Stimulated activated naive CD4-positive, alpha-beta T cell treated with Interleukin-2 at 50 U/mL for 16 hours (primary cell): ENCODE measurements around the gene MAP3K4.
A peak's percentile ranks its signal among the peaks of the same experiment; 100 is the strongest.

Experiments
- DNase-seq: peaks from one replicate; lab custom pipeline; 2025; lab: John Stamatoyannopoulos, UW

The MAP3K4 gene

DNA sequence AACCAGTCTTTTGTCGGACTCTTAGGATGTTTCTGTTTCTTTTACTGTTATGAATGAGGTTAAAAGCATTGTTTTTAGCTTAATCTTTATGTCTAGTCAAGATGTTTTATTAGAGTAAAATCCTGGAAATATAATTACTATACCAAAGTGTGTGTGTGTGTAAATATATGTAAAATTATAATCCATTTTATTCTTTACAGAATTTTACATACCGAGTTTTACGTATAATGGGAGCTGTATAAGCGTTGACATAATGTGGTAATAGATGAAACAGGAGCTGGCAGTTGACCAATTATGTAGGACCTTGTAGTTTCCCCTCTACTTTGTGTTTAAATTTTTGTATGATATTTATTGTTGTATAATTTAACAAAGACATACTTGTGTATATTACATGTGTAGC lies 16.7 kb downstream of the MAP3K4 start:
- DNase-seq: no peak

- DNase-seq: no peak
These were observed 18.4 kb downstream of the MAP3K4 start for GRCh38 chr6:161009991-161010390.

- DNase-seq: no peak
These were observed 18.8 kb downstream of the MAP3K4 start for GRCh38 chr6:161010418-161010817.

DNA sequence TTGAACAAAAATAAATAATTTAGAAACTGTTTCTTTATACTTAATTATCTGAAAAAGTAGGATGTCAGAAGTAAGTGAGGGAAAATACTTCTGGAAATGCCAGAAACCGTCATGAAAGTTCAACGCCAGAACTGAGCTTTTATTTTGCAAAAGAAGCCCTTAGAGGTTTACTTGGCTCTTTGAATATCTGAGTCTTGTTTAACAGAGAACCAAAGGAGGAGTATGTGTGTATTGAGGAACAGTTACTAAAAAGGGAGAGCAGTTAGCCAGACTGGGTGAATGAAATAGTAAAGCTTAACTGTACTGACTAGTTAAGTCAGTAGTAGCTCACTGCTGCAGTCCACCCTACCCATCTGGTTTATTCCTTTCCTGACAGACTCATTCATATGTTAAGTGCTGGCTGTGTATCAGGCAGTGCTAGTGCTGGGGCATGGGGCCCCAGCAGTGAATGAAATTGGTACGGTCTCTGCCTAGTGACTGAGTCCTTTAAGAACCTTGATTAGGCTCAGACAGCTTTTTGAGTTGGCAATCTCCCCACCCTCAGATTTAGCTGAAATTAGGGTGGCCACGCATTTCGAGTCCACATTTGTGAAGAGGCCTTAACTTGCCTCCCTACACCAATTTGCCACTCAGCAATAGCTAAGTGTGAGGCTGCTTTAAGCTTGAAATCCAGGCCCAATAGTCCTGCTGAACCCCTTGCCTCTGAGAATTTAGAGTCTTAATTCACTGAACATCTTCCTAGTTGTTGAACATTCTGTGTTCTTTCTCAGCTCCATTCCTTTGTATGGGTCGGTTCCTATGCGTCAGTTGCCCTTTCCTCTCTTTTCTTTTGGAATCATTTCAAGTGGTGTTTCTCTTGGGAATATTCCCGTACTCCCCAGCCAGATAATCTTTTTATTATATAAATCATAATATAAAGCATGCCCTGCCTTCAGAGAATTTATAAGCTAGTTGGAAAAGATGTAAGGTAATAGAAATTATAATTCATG lies 20.2 kb downstream of the MAP3K4 start:
- no peak for DNase-seq

GRCh38 chr6:161013695-161014094 lies 22.1 kb downstream of the MAP3K4 start:
- DNase-seq: no peak

DNA sequence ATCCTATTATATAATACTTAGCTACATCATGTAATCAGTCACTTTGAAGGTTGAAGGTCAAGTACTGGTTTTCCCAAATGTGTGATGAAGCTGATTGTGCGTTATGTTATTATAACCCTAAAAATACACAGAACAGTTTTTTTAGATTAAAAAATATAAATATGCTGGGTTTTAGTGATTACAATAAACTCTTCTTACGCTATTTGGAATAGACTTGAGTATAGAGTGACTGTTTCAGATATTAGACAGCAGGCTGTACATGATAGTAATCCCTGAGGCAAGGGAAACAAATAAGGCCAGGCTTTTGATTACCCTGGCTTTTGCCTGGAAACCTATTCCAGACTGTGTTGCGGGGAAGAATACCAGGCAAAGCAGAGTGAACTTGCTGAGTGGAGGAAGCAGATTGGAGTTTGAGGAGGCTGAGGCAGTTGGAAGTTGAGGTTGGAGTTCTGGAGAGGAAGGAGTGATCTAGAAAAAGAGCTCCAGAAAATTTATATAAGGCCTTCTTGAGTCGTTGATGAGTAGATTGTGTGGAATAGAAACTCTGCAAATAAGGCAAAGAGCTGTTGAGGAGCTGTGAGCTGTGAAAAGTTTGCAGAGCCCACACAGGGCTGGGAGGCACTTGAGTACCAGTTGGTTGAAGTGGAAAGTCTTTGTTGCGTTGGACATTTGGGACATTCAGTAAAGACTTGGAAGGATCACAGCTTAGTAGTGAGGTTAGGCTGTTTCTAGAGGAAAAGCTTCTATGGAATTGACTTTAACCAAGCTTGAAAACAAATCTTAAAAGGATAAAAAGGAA lies 26.4 kb downstream of the MAP3K4 start:
- no peak for DNase-seq

DNA sequence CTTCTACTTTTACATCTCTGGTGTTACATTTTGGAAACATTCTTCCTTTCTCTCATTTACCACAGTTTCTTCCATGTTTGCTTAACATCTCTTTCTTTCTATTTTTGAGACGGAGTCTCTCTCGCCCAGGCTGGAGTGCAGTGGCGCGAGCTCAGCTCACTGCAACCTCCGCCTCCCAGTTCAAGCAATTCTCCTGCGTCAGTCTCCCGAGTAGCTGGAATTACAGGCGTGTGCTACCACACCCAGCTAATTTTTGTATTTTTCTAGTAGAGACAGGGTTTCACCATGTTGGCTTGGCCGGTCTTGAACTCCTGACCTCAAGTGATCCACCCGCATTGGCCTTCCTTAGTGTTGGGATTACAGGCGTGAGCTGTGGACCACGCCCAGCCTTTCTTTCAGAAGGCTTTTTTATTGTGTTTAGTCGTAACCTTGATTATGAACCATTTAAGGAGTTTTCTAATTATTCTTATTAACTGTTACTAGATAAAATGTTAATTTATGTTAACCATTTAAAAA lies 27.8 kb downstream of the MAP3K4 start:
- no peak for DNase-seq

DNA sequence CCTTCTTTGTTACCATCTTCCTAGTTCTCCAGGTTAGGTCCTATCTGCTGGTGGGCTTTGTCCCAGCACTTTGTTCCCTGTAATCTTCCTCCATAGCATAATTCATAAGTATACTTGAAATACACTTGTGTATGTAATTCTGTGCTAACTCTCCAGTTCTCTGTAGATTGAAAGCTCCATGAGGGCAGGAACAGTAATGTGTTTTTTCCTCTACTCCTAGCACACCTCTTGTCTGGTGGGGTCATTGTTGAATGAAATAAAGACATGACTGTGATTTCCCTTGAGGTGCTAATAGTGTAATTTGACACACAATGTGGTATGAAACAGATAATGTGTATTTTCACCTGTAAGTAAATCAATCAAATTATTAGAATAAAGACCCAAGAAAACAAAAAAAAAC lies 30.0 kb downstream of the MAP3K4 start:
- no peak for DNase-seq

GRCh38 chr6:161021998-161022743 lies 30.6 kb downstream of the MAP3K4 start:
- no peak for DNase-seq

- no peak for DNase-seq
These were observed 31.7 kb downstream of the MAP3K4 start for GRCh38 chr6:161023316-161023715.

DNA sequence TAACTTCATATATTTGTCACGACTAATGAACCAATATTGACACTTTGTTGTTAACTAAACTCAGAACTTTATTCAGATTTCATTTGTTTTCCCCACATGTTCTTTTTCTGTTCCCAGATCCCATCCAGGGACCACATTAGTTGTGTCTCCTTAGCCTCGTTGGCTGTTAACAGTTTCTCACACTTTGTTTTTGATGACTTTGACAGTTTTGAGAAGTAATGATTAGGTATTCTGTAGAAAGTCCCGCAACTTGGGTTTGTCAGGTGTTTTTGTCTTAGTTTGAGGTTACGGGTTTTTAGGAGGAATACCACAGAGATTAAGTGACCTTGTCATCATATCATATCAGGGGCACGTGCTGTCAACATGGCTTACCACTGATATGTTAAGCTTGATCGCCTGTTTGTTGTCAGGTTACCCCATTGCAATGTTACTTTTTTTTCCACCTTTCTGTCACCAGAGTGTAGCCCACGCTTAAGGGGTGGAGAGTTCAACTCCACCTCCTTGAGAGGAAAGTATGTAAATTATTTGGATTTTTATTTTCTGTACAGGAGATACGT lies 32.9 kb downstream of the MAP3K4 start:
- DNase-seq: no peak

GRCh38 chr6:161027385-161027784 lies 35.8 kb downstream of the MAP3K4 start:
- DNase-seq: no peak

DNA sequence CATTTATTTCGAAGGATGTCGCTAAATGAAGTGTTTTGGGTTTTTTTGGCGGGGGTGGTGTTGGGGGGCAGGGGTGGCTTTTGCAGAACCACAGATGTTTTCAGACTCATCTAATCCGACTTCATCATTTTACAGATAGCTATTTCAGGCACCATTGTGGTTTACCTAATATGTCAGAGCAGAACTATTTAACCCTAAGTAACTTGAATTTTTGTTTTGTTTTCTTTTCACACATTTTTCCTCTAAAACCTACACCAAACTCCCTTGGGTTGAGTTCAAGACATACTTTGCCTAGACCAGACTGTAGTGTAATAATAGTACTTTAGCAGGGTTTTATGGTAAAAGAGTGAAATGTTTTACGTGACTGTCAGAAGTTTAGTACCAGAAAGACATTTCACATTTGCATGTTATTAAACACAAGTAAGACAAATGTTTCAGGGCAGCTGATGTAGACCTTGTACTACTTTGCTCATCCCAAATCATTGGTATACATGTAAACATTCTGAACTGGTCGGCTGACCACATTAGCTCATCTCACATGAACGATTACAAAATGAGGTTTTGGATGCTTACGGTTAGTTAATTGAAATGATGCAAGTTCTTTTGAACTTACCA lies 37.7 kb downstream of the MAP3K4 start:
- DNase-seq: peak; percentile 18

GRCh38 chr6:161031721-161032495 lies 40.3 kb downstream of the MAP3K4 start:
- DNase-seq: no peak

DNA sequence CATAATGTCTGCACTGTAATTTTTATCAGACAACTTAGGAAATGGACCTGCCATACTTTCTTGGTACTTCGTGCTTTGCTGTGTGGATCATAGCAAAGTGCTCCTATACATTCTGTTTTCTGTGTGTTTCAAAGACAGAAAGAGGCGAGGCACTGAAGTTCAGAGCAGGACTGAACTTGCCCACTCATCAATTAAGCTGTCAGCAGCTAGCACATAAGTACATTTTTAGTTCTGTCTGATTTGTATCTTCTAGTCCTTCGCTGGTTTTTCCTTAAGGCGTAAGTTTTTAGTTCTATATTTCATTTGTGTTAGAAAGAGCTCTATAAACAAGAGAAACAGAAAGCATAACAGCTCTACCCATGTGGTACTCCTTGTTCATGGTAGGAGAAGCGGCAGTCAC lies 42.1 kb downstream of the MAP3K4 start:
- DNase-seq: no peak

- no peak for DNase-seq
These were observed 43.8 kb downstream of the MAP3K4 start for GRCh38 chr6:161035182-161035980.

DNA sequence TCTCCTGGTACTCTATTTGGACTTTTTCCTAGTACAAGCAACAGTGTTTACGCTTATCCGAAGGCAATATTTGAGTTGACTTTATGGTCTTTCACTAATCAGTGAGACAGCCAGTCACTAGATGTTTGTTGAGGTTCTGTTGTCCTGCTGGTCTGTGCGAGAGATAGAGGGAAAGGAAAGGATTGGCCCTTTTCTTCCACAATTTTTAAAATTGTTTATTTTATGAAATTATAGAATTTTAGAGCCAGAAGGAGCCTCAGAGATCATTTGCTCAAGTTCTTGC lies 44.4 kb downstream of the MAP3K4 start:
- no peak for DNase-seq

DNA sequence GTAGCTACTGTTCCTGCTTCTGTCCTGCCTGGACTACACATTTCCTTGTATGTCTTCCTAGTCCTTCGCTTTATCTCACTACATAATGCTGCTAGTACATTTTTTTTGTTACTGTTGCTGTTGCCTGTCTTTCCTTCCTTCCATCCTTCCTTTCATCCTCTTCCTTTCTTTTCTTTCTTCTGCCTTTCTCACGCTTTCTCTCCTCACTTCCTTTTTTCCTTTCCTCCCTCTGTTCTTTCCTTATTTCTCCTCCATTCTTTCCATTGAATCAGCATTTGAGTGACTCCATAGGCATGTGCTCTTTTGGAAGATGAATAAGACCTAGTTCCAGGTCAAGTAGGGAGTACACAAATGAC lies 46.3 kb downstream of the MAP3K4 start:
- DNase-seq: no peak

GRCh38 chr6:161038229-161039031 lies 46.9 kb downstream of the MAP3K4 start:
- DNase-seq: no peak
